ENCODE data around the gene PTBP2. TPM values are rescaled to one million over a fixed set of nuclear protein-coding genes. Genes with fewer than 3 reads are reported as not detected.

The PTBP2 gene
- total and polyA plus RNA-seq, 2 donors (not counting 1 experiment from before 2014, with no cell fraction given): 18.7 to 33.6 TPM

GRCh38 chr1:96861836-96862235, 140.3 kb downstream of the PTBP2 start:
- CTCF ChIA-PET: no interaction called here
- Mint-ChIP-seq H3K27ac (no peak overlapping the region), H3K4me3 (no peak overlapping the region), H3K4me1 (no peaks in the 10 kb centered on the region), H3K9me3 (ENCODE audit: insufficient read depth) (no peaks in the 10 kb centered on the region), H3K27me3 (no peaks in the 10 kb centered on the region)
- no peak for TF ChIP-seq EZH2 (IDR thresholded peaks at IDR 0.05; ENCODE audit: borderline replicate concordance, insufficient read depth, low read depth, low read length, poor library complexity, severe bottlenecking)
- no peak for TF ChIP-seq CTCF (IDR thresholded peaks at IDR 0.05)
- H3K79me2 ChIP-seq (ENCODE audit: control insufficient read depth, insufficient read depth, low read length): no peaks in the 10 kb centered on the region
- H3K4me2 ChIP-seq (replicated peaks; ENCODE audit: low read depth, low read length, poor library complexity, severe bottlenecking): no peak overlapping the region
- WGBS (ENCODE audit: insufficient coverage): 91% methylated on average over 2 of the region's 2 CpGs
- H3K9me3 ChIP-seq (ENCODE audit: control extremely low read depth in 1 of 3, control insufficient read depth in 2 of 3, insufficient read depth in 1 of 3, low read length in 2 of 3): peaks cover 0 to 8% (median 0%) of the 10 kb centered on the region in 3 donors
- H2AFZ ChIP-seq (ENCODE audit: insufficient read depth, low read depth, low read length, poor library complexity, severe bottlenecking): no peak overlapping the region
- DNase-seq (no peak), ATAC-seq (ENCODE audit: low read depth) (no peak)
- H3K27me3 ChIP-seq (replicated peaks in 1 of 4; ENCODE audit: control extremely low read depth in 1 of 4, control insufficient read depth in 3 of 4, insufficient read depth in 4 of 4, low read length in 3 of 4): no peaks in the 10 kb centered on the region
- no peaks in the 10 kb centered on the region for H4K20me1 ChIP-seq (ENCODE audit: control insufficient read depth, insufficient read depth, low read length, poor library complexity, severe bottlenecking)
- POLR2A ChIA-PET: no interaction called here
- no peaks in the 10 kb centered on the region for H3K4me1 ChIP-seq (ENCODE audit: control insufficient read depth in 2 of 2, insufficient read depth in 2 of 2, low read length in 2 of 2)
- H3K4me3 ChIP-seq (ENCODE audit: control extremely low read depth in 1 of 5, extremely low read depth in 1 of 5, insufficient read depth in 1 of 5, low read depth in 2 of 5, low read length in 4 of 5): no peak overlapping the region
- intact Hi-C loops (cut with micrococcal nuclease): no loop called here
- H3K27ac ChIP-seq (ENCODE audit: low read length in 2 of 2): no peak overlapping the region
- H3K9ac ChIP-seq (ENCODE audit: low read length): no peak overlapping the region
- H3K36me3 ChIP-seq (replicated peaks in 1 of 2; ENCODE audit: control extremely low read depth in 1 of 2, control insufficient read depth in 1 of 2, extremely low read depth in 1 of 2, insufficient read depth in 2 of 2, low read length in 1 of 2): no peaks in the 10 kb centered on the region

- H3K27me3 Mint-ChIP-seq: no peaks in the 10 kb centered on the region
- WGBS (ENCODE audit: insufficient coverage): no CpG with 5 or more reads among the region's 5 CpGs
Measured at GRCh38 chr1:96863449-96863848, 141.9 kb downstream of the PTBP2 start.

More at GRCh38 chr1:96863449-96863848, 141.9 kb downstream of the PTBP2 start:
- H3K4me3 Mint-ChIP-seq: no peak overlapping the region
- H3K4me1 Mint-ChIP-seq: no peaks in the 10 kb centered on the region
- H3K27me3 ChIP-seq (replicated peaks in 1 of 4; ENCODE audit: control extremely low read depth in 1 of 4, control insufficient read depth in 3 of 4, insufficient read depth in 4 of 4, low read length in 3 of 4): no peaks in the 10 kb centered on the region
- CTCF ChIA-PET: no interaction called here
- DNase-seq (no peak), ATAC-seq (ENCODE audit: low read depth) (no peak)
- H3K4me2 ChIP-seq (replicated peaks; ENCODE audit: low read depth, low read length, poor library complexity, severe bottlenecking): no peak overlapping the region
- intact Hi-C loops (cut with micrococcal nuclease): no loop called here
- H3K4me1 ChIP-seq (ENCODE audit: control insufficient read depth in 2 of 2, insufficient read depth in 2 of 2, low read length in 2 of 2): no peaks in the 10 kb centered on the region
- H3K9ac ChIP-seq (ENCODE audit: low read length): no peak overlapping the region
- POLR2A ChIA-PET: no interaction called here
- H3K9me3 Mint-ChIP-seq (ENCODE audit: insufficient read depth): no peaks in the 10 kb centered on the region
- H3K9me3 ChIP-seq (ENCODE audit: control extremely low read depth in 1 of 3, control insufficient read depth in 2 of 3, insufficient read depth in 1 of 3, low read length in 2 of 3): peaks cover 0 to 8% (median 0%) of the 10 kb centered on the region in 3 donors
- no peak overlapping the region for H3K27ac Mint-ChIP-seq
- H3K36me3 ChIP-seq (replicated peaks in 1 of 2; ENCODE audit: control extremely low read depth in 1 of 2, control insufficient read depth in 1 of 2, extremely low read depth in 1 of 2, insufficient read depth in 2 of 2, low read length in 1 of 2): no peaks in the 10 kb centered on the region
- no peak overlapping the region for H3K4me3 ChIP-seq (ENCODE audit: control extremely low read depth in 1 of 5, extremely low read depth in 1 of 5, insufficient read depth in 1 of 5, low read depth in 2 of 5, low read length in 4 of 5)
- no peak overlapping the region for H2AFZ ChIP-seq (ENCODE audit: insufficient read depth, low read depth, low read length, poor library complexity, severe bottlenecking)
- no peaks in the 10 kb centered on the region for H3K79me2 ChIP-seq (ENCODE audit: control insufficient read depth, insufficient read depth, low read length)
- TF ChIP-seq EZH2 (IDR thresholded peaks at IDR 0.05; ENCODE audit: borderline replicate concordance, insufficient read depth, low read depth, low read length, poor library complexity, severe bottlenecking) (no peak), CTCF (IDR thresholded peaks at IDR 0.05) (no peak)
- H3K27ac ChIP-seq (ENCODE audit: low read length in 2 of 2): no peak overlapping the region
- H4K20me1 ChIP-seq (ENCODE audit: control insufficient read depth, insufficient read depth, low read length, poor library complexity, severe bottlenecking): no peaks in the 10 kb centered on the region

Data from B cell (primary cell).